IMR-90 (cell line): ENCODE data around the gene GATAD2A.

Source experiments
- CTCF ChIP-seq: conservative IDR thresholded peaks from 2 replicates; pipeline ENCODE4 v1.5.1; 2012; ENCODE audit warnings: mild to moderate bottlenecking, low read depth, low read length, improper control_type of control experiment
- POLR2A ChIP-seq: IDR thresholded peaks from 2 replicates; pipeline ENCODE4 v1.6.1; 2012; ENCODE audit warnings: mild to moderate bottlenecking, low read depth, low read length

GRCh38 chr19:19480688-19481087 is 75.2 kb downstream of the GATAD2A start:
- TF ChIP-seq CTCF (no peak), POLR2A (no peak)
